ENCODE measurements around the gene MATN1.

The MATN1 gene

GRCh38 chr1:30724655-30725421, 1.5 kb upstream of the MATN1 start:
- DNase-seq = no peak
- in situ Hi-C loops (cut with MboI; ENCODE audit: low pct_unique_long_range_greater_than_20kb, low sequenced_read_pairs) = loop anchor here (5.0 to 25.0 kb wide), 3 partner anchors 52 to 1488 kb away; partner anchors contain the start of genes MECR and PTPRU

- no peak for DNase-seq
- in situ Hi-C loops (cut with MboI; ENCODE audit: low pct_unique_long_range_greater_than_20kb, low sequenced_read_pairs) = loop anchor here (5.0 to 25.0 kb wide), 3 partner anchors 53 to 1487 kb away; partner anchors contain the start of genes MECR and PTPRU
Measured at GRCh38 chr1:30724175-30724574, 790 bp upstream of the MATN1 start.

- in situ Hi-C loops (cut with MboI; ENCODE audit: low pct_unique_long_range_greater_than_20kb, low sequenced_read_pairs) = loop anchor here (5.0 to 25.0 kb wide), 3 partner anchors 55 to 1485 kb away; partner anchors contain the start of genes MECR and PTPRU
- no peak for DNase-seq
Measured at GRCh38 chr1:30721812-30722537, 1.4 kb downstream of the MATN1 start.

GRCh38 chr1:30721341-30721793, 2.0 kb downstream of the MATN1 start:
- no peak for DNase-seq
- in situ Hi-C loops (cut with MboI; ENCODE audit: low pct_unique_long_range_greater_than_20kb, low sequenced_read_pairs) = loop anchor here (5.0 to 25.0 kb wide), 3 partner anchors 56 to 1484 kb away; partner anchors contain the start of genes MECR and PTPRU

- in situ Hi-C loops (cut with MboI; ENCODE audit: low pct_unique_long_range_greater_than_20kb, low sequenced_read_pairs) = loop anchor here (5.0 to 25.0 kb wide), 3 partner anchors 57 to 1483 kb away; partner anchors contain the start of genes MECR and PTPRU
- no peak for DNase-seq
Measured at GRCh38 chr1:30720271-30721223, 2.8 kb downstream of the MATN1 start.

- no peak for DNase-seq
- in situ Hi-C loops (cut with MboI; ENCODE audit: low pct_unique_long_range_greater_than_20kb, low sequenced_read_pairs) = loop anchor here (5.0 to 25.0 kb wide), 3 partner anchors 58 to 1482 kb away; partner anchors contain the start of genes MECR and PTPRU
Measured at GRCh38 chr1:30719406-30720270, 3.7 kb downstream of the MATN1 start.

- in situ Hi-C loops (cut with MboI; ENCODE audit: low pct_unique_long_range_greater_than_20kb, low sequenced_read_pairs) = loop anchor here (25.0 kb wide), 1 partner anchor 1482 kb away; the partner anchor contains the start of genes MECR and PTPRU
- DNase-seq = peak; percentile 94
Measured at GRCh38 chr1:30718636-30719405, 4.6 kb downstream of the MATN1 start.

GRCh38 chr1:30718091-30718635, 5.2 kb downstream of the MATN1 start:
- in situ Hi-C loops (cut with MboI; ENCODE audit: low pct_unique_long_range_greater_than_20kb, low sequenced_read_pairs) = loop anchor here (25.0 kb wide), 1 partner anchor 1481 kb away; the partner anchor contains the start of genes MECR and PTPRU
- DNase-seq = peak; percentile 96

GRCh38 chr1:30716646-30717045, 6.7 kb downstream of the MATN1 start:
- DNase-seq = no peak
- in situ Hi-C loops (cut with MboI; ENCODE audit: low pct_unique_long_range_greater_than_20kb, low sequenced_read_pairs) = loop anchor here (25.0 kb wide), 1 partner anchor 1479 kb away; the partner anchor contains the start of genes MECR and PTPRU

- in situ Hi-C loops (cut with MboI; ENCODE audit: low pct_unique_long_range_greater_than_20kb, low sequenced_read_pairs) = loop anchor here (25.0 kb wide), 1 partner anchor 1479 kb away; the partner anchor contains the start of genes MECR and PTPRU
- DNase-seq = no peak
Measured at GRCh38 chr1:30715886-30716285, 7.5 kb downstream of the MATN1 start.

- peak; percentile 53 for DNase-seq
- in situ Hi-C loops (cut with MboI; ENCODE audit: low pct_unique_long_range_greater_than_20kb, low sequenced_read_pairs) = loop anchor here (25.0 kb wide), 1 partner anchor 1478 kb away; the partner anchor contains the start of genes MECR and PTPRU
Measured at GRCh38 chr1:30715216-30715615, 8.2 kb downstream of the MATN1 start.

- in situ Hi-C loops (cut with MboI; ENCODE audit: low pct_unique_long_range_greater_than_20kb, low sequenced_read_pairs) = loop anchor here (25.0 kb wide), 1 partner anchor 1477 kb away; the partner anchor contains the start of genes MECR and PTPRU
- no peak for DNase-seq
Measured at GRCh38 chr1:30714536-30715090, 8.8 kb downstream of the MATN1 start.

GRCh38 chr1:30714025-30714424, 9.4 kb downstream of the MATN1 start:
- in situ Hi-C loops (cut with MboI; ENCODE audit: low pct_unique_long_range_greater_than_20kb, low sequenced_read_pairs) = loop anchor here (25.0 kb wide), 1 partner anchor 1477 kb away; the partner anchor contains the start of genes MECR and PTPRU
- DNase-seq = no peak

- in situ Hi-C loops (cut with MboI; ENCODE audit: low pct_unique_long_range_greater_than_20kb, low sequenced_read_pairs) = loop anchor here (25.0 kb wide), 1 partner anchor 1476 kb away; the partner anchor contains the start of genes MECR and PTPRU
Measured at GRCh38 chr1:30713311-30713710, 10.1 kb downstream of the MATN1 start.

GRCh38 chr1:30712583-30712982, 10.8 kb downstream of the MATN1 start:
- DNase-seq = no peak
- in situ Hi-C loops (cut with MboI; ENCODE audit: low pct_unique_long_range_greater_than_20kb, low sequenced_read_pairs) = loop anchor here (25.0 kb wide), 1 partner anchor 1475 kb away; the partner anchor contains the start of genes MECR and PTPRU

More at GRCh38 chr1:30713311-30713710, 10.1 kb downstream of the MATN1 start:
- no peak for DNase-seq

GRCh38 chr1:30710407-30710806, 13.0 kb downstream of the MATN1 start:
- DNase-seq = no peak
- in situ Hi-C loops (cut with MboI; ENCODE audit: low pct_unique_long_range_greater_than_20kb, low sequenced_read_pairs) = loop anchor here (25.0 kb wide), 1 partner anchor 1473 kb away; the partner anchor contains the start of genes MECR and PTPRU
